ENCODE measurements around the gene ANKRD55.

GRCh38 chr5:56076486-56076885 is 156.6 kb downstream of the ANKRD55 start:
- TF ChIP-seq, protein P1, sequence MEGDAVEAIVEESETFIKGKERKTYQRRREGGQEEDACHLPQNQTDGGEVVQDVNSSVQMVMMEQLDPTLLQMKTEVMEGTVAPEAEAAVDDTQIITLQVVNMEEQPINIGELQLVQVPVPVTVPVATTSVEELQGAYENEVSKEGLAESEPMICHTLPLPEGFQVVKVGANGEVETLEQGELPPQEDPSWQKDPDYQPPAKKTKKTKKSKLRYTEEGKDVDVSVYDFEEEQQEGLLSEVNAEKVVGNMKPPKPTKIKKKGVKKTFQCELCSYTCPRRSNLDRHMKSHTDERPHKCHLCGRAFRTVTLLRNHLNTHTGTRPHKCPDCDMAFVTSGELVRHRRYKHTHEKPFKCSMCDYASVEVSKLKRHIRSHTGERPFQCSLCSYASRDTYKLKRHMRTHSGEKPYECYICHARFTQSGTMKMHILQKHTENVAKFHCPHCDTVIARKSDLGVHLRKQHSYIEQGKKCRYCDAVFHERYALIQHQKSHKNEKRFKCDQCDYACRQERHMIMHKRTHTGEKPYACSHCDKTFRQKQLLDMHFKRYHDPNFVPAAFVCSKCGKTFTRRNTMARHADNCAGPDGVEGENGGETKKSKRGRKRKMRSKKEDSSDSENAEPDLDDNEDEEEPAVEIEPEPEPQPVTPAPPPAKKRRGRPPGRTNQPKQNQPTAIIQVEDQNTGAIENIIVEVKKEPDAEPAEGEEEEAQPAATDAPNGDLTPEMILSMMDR (IDR thresholded peaks at IDR 0.05), result no peak
- no peak for TF ChIP-seq EZH2 (IDR thresholded peaks at IDR 0.05)

Data from neural progenitor cell (in vitro differentiated cells).